ENCODE data around the gene TMEM272. TPM values are rescaled to one million over a fixed set of nuclear protein-coding genes. Genes with fewer than 3 reads are reported as not detected.

The TMEM272 gene
- total RNA-seq, 2 experiments from 2014 or later: 0.10 to 0.31 TPM

DNA sequence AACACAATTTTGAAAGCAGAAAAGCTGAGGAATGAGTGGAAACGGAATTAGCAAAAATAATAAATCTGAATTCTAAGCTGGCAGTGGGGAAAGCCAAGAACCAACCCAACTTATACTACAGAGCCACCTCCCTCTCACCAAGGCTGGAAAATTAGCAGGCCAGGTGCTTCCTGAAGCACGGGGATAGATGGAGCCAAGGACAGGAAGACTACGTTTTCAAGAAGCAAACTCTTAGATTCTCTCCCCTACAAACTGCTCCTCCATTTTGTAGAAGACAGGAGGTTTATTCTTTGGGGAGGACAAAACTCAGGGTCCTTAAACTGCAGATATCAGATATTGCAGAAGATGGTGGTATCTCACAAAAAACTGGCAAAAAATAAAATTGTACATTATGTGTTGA is 25.6 kb upstream of the TMEM272 start:
- POLR2A ChIA-PET: no interaction called here
- H3K4me1 Mint-ChIP-seq (ENCODE audit: low read depth): no peaks in the 10 kb centered on the region
- no peak for DNase-seq
- H3K27ac Mint-ChIP-seq: no peak overlapping the region
- H3K9me3 Mint-ChIP-seq: no peaks in the 10 kb centered on the region
- H3K27me3 Mint-ChIP-seq: peaks cover 13% of the 10 kb centered on the region
- intact Hi-C loops (cut with micrococcal nuclease): no loop called here
- H3K36me3 Mint-ChIP-seq: no peaks in the 10 kb centered on the region
- no peak overlapping the region for H3K4me3 Mint-ChIP-seq
- CTCF ChIA-PET: interaction anchor here (1.4 kb wide), 1 partner anchor 585 kb away, joined by 3 read pairs; no protein-coding TSS in a partner anchor

DNA sequence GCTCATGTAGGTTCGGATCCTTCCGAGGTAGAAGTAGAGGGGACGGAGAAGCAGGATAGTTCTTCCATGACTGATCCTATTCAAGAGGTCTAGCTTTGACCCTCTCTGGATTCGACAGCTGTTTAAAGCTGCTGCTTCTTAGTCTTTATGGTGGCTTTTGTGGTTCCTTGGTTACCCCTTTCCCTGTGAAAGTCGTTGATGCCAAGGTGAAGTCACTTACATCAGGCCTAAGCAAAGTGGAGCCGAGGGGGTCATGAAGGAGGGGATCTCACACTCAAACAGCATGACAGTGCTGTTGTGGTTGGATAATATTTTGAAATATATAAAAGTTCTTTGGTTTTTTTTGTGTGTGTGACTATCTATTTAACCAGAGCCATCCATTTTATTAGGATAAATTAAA is 24.9 kb upstream of the TMEM272 start:
- Mint-ChIP-seq H3K9me3 (no peaks in the 10 kb centered on the region), H3K4me3 (no peak overlapping the region), H3K36me3 (no peaks in the 10 kb centered on the region), H3K4me1 (ENCODE audit: low read depth) (no peaks in the 10 kb centered on the region), H3K27ac (no peak overlapping the region), H3K27me3 (peaks cover 13% of the 10 kb centered on the region)
- ChIA-PET POLR2A (no interaction called here), CTCF (interaction anchor here (1.4 kb wide), 1 partner anchor 584 kb away, joined by 3 read pairs; no protein-coding TSS in a partner anchor)
- DNase-seq: no peak
- intact Hi-C loops (cut with micrococcal nuclease): no loop called here

DNA sequence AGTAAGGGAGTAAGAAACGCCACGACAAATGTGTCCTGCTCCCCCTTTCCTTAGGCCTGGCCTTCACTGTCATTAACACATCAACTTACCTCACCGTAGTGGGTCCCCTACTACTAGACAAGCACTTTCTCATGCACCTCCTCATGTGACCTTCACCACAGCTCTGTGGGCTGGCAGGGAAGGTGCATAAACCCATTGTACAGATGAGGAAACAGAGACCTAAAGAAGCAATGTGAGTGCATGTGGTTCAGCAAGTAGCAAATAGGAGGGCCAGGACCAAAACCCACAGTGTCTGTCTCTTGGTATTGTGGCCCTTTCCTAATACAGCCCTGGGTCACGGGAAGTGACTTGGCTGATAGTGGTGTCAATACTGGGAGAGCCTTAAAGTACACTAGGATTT is 22.1 kb upstream of the TMEM272 start:
- DNase-seq: no peak
- Mint-ChIP-seq H3K27me3 (peaks cover 19% of the 10 kb centered on the region), H3K27ac (no peak overlapping the region), H3K4me3 (no peak overlapping the region), H3K36me3 (no peaks in the 10 kb centered on the region), H3K9me3 (no peaks in the 10 kb centered on the region), H3K4me1 (ENCODE audit: low read depth) (peaks cover 6% of the 10 kb centered on the region)
- intact Hi-C loops (cut with micrococcal nuclease): no loop called here
- ChIA-PET POLR2A (no interaction called here), CTCF (no interaction called here)

DNA sequence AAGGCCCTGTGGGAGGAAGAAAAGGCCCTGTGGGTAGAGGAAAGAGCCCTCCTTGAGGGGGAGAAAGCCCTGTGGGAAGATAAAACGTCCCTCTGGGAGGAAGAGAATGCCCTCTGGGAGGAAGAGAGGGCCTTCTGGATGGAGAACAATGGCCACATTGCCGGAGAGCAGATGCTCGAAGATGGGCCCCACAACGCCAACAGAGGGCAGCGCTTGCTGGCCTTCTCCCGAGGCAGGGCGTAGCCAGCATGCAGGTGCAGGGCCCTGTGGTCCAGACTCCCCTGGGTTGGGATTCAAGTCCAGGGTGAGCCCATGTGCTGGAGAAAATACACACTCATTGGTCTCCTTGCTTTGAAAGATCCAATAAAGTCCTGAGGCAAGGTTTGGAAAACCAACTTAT is 20.9 kb upstream of the TMEM272 start:
- Mint-ChIP-seq H3K4me3 (no peak overlapping the region), H3K27me3 (peaks cover 19% of the 10 kb centered on the region), H3K4me1 (ENCODE audit: low read depth) (peaks cover 13% of the 10 kb centered on the region), H3K27ac (no peak overlapping the region), H3K36me3 (no peaks in the 10 kb centered on the region), H3K9me3 (no peaks in the 10 kb centered on the region)
- intact Hi-C loops (cut with micrococcal nuclease): no loop called here
- ChIA-PET POLR2A (no interaction called here), CTCF (no interaction called here)
- DNase-seq: no peak

DNA sequence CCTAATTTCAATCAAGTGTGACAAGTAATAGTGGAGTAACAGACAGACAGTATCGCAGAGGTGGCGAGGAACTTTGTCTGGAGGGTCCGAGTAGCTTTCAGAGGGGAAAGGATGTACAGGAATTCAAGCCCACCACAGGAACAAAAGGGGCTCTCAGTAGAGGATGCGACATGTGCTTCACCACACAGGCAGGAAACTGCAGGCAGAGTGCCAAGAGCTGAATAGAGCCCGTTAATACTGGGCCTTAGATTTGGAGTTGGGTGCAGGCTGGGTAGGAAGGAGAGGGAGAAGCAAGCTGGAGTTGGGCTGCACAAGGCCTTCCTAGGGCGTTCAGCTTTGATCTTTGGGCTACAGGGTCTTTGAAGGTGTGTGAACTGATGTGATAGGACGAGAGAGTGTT is 18.0 kb upstream of the TMEM272 start:
- no peaks in the 10 kb centered on the region for H3K9me3 Mint-ChIP-seq
- POLR2A ChIA-PET: no interaction called here
- no peak for DNase-seq
- no peaks in the 10 kb centered on the region for H3K36me3 Mint-ChIP-seq
- H3K27me3 Mint-ChIP-seq: peaks cover 10% of the 10 kb centered on the region
- intact Hi-C loops (cut with micrococcal nuclease): no loop called here
- H3K4me3 Mint-ChIP-seq: no peak overlapping the region
- H3K4me1 Mint-ChIP-seq (ENCODE audit: low read depth): peaks cover 13% of the 10 kb centered on the region
- H3K27ac Mint-ChIP-seq: no peak overlapping the region
- CTCF ChIA-PET: interaction anchor here (0.8 to 1.0 kb wide), 3 partner anchors 9 to 47 kb away, joined by 3 to 4 read pairs (median 3); no protein-coding TSS in a partner anchor

DNA sequence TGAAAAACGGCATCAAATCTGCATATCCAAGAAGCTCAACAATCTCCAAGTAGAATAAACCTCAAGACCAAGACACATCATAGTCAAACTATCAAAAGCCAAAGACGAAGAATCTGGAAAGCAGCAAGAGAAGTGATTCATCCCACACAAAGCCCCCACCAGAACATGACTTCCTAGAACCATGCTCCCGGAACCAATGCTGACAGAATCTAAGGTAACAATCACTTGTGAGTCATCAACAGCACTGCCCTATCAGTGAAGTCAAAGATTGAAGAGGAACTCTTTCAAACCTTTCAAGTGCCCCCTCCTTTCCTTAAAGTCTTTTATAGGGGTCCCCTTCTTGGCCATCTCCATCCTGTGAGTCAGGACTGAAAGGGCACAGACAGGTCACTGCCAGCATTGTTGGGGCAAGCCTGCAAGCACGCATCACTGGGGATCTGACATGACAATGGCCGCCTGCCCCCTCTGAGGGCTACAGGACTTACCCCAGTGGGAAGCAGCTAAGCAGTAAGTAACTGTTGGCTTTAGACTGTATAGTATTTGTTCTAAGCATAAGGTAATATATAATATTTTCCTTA is 16.8 kb upstream of the TMEM272 start, which contains the start of gene CCDC70:
Gene CCDC70 (plus strand): TSS at position 247 of the 578 bp plus-strand sequence. CDS start 3,443 bp downstream, outside the sequence.
- Mint-ChIP-seq H3K4me1 (ENCODE audit: low read depth) (peaks cover 13% of the 10 kb centered on the region), H3K27me3 (peaks cover 6% of the 10 kb centered on the region), H3K9me3 (no peaks in the 10 kb centered on the region), H3K27ac (no peak within 1 kb of the TSS), H3K4me3 (no peak within 1 kb of the TSS), H3K36me3 (no peaks in the 10 kb centered on the region)
- ChIA-PET CTCF (interaction anchor here (0.9 to 1.2 kb wide), 3 partner anchors 9 to 588 kb away, joined by 3 to 5 read pairs (median 4); partner anchors contain the start of gene VPS36), POLR2A (no interaction called here)
- peak; percentile 55 for DNase-seq
- intact Hi-C loops (cut with micrococcal nuclease): no loop called here

DNA sequence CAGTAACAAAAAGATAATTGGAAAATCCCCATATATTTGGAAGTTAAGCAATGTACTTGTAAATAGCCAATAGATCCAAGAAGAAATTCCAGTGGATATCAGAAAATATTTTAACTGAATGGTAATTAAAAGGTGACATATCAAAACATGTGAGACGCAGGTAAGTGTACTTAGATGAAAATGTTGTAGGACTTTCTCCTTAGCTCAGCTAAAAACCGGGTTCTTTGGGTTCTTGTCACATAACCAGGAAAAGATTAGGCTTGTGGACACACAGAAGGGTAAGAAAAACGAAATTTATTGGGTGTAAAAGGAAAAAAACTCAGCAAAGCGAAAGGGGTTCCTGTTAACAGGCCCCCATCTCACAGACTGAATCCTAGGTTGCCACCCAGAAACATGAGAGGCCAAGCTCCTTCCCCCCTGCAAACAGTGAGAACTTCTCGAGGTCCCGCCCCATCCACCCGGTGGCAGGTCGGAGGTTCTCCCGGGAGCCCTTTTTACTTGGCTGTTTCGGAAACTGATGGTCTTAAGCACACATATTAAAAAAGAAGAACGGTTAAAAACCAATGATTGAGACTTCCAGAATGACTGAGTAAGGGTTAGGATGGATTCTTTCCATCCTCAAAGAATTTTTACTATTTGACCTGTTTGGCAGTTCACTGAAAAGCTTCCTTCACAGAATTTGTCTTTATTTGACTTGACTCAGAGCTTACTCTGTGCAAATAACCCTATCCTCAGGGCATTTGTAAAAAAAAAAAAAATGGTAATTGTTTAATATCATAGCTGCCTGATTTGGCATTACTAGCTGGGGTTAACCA is 13.7 kb upstream of the TMEM272 start:
- intact Hi-C loops (cut with micrococcal nuclease): no loop called here
- Mint-ChIP-seq H3K4me3 (no peak overlapping the region), H3K27me3 (peaks cover 11% of the 10 kb centered on the region), H3K9me3 (no peaks in the 10 kb centered on the region), H3K27ac (no peak overlapping the region), H3K4me1 (ENCODE audit: low read depth) (peaks cover 13% of the 10 kb centered on the region), H3K36me3 (no peaks in the 10 kb centered on the region)
- ChIA-PET CTCF (interaction anchor here (1.0 to 2.1 kb wide), 5 partner anchors 9 to 43 kb away, joined by 4 to 8 read pairs (median 5); partner anchors contain the start of gene TMEM272), POLR2A (no interaction called here)
- no peak for DNase-seq

DNA sequence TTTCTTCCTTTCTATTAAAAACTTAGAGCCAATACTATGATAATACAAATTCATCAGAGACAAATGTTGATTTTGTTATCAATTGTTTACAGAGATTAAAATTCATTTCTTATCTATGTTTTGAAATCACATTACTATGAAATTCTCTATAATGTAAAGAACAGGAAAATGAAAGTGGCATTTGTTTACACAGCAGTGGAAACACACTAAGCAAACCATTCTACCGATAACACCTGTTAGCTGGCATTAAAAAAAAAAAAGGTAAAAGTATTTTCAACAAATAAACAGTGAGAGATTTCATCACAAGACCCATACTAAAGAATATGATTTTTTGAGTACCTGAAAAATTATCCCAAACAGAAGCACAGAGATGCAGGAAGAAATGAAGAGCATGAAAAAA is 12.0 kb upstream of the TMEM272 start:
- intact Hi-C loops (cut with micrococcal nuclease): no loop called here
- no peaks in the 10 kb centered on the region for H3K9me3 Mint-ChIP-seq
- H3K36me3 Mint-ChIP-seq: no peaks in the 10 kb centered on the region
- no peak overlapping the region for H3K27ac Mint-ChIP-seq
- H3K27me3 Mint-ChIP-seq: peaks cover 7% of the 10 kb centered on the region
- POLR2A ChIA-PET: no interaction called here
- H3K4me3 Mint-ChIP-seq: no peak overlapping the region
- peaks cover 7% of the 10 kb centered on the region for H3K4me1 Mint-ChIP-seq (ENCODE audit: low read depth)
- no peak for DNase-seq
- CTCF ChIA-PET: no interaction called here

DNA sequence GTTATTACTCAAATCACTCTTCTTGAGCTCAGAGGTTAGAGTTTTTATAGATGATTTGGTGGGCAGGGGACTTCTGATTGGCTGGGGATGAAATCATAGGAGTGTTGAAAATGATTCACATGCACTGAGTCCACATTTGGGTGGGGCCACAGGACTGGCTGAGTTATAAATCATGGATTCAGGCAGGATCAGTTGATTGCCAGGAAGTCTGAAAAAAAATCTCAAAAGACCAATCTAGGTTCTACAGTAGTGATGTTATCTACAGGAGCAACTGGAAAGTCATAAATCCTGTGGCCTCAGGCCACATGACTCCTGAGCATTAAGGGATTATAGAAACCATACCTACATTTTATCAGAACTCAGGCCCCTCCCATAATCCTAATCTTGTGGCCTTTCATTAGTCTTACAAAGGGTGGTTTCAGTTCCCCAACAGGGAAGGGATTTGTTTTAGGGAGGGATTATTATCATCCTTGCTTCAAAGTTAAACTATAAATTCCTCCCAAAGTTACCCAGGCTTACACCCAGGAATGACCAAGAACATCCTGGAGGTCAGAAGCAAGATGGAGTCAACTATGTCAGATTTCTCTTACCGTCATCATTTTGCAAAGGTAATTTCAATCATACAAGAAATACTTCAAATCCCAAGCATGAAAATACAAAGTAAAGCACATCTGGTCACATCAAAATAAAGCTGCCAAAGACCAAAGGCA is 11.2 kb upstream of the TMEM272 start:
- H3K4me3 Mint-ChIP-seq: no peak overlapping the region
- no peak for DNase-seq
- intact Hi-C loops (cut with micrococcal nuclease): no loop called here
- H3K4me1 Mint-ChIP-seq (ENCODE audit: low read depth): no peaks in the 10 kb centered on the region
- no peak overlapping the region for H3K27ac Mint-ChIP-seq
- ChIA-PET CTCF (interaction anchor here (0.7 kb wide), 1 partner anchor 119 kb away, joined by 3 read pairs; no protein-coding TSS in a partner anchor), POLR2A (no interaction called here)
- H3K27me3 Mint-ChIP-seq: peaks cover 10% of the 10 kb centered on the region
- H3K9me3 Mint-ChIP-seq: no peaks in the 10 kb centered on the region
- no peaks in the 10 kb centered on the region for H3K36me3 Mint-ChIP-seq

DNA sequence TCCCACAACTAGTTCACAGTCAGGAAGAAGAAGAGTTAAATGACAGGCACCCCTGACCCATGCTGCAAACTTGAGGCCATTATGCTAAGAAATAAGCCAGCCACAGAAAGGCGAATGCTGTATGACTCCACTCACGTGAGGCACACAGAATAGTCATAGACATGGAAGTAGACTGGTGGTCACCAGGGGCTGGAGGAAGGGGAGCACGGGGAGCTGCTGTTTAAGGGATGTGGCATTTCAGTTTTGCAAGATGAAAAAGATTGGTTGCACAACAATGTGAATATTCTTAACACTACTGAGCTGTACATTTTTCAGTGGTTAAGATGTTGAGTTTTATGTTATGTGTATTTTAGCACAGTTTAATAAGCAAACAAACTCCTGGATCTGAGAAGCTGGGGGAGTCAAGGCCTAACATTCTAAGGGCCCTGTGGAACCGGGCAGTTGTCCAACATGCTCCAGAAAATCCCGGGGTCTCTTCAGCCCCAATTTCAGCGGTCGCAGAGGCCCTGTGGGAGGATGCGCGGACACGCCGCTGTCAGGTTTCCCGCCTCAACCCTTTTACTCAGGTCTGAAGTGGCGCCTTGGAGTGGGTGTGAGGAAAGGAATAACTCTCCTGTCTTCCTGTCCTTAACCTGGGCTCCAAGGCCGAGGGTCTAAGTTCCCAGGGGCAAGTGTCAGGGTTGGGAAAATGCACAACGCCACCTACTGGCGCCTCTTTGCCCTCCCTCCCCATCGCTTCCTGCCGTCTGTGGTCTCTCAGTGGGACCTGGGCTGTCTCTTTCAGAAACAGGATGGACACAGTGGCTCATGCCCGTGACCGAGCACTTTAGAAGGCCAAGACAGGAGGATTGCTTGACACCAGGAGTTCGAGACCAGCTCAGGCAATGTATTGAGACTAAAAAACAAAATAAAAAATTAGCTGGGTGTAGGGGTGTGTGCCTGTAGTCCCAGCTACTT is 4.4 kb upstream of the TMEM272 start:
- no peak overlapping the region for H3K27ac Mint-ChIP-seq
- no peaks in the 10 kb centered on the region for H3K36me3 Mint-ChIP-seq
- H3K4me3 Mint-ChIP-seq: no peak overlapping the region
- intact Hi-C loops (cut with micrococcal nuclease): loop anchor here (1.0 to 5.0 kb wide), 2 partner anchors 34 to 163 kb away; partner anchors contain the start of genes ALG11 and ATP7B
- ChIA-PET CTCF (interaction anchor here (0.7 to 2.5 kb wide), 16 partner anchors 9 to 151 kb away, joined by 3 to 18 read pairs (median 4); no protein-coding TSS in a partner anchor), POLR2A (no interaction called here)
- H3K4me1 Mint-ChIP-seq (ENCODE audit: low read depth): peaks cover 15% of the 10 kb centered on the region
- no peaks in the 10 kb centered on the region for H3K9me3 Mint-ChIP-seq
- peak; percentile 60 for DNase-seq
- peaks cover 8% of the 10 kb centered on the region for H3K27me3 Mint-ChIP-seq

DNA sequence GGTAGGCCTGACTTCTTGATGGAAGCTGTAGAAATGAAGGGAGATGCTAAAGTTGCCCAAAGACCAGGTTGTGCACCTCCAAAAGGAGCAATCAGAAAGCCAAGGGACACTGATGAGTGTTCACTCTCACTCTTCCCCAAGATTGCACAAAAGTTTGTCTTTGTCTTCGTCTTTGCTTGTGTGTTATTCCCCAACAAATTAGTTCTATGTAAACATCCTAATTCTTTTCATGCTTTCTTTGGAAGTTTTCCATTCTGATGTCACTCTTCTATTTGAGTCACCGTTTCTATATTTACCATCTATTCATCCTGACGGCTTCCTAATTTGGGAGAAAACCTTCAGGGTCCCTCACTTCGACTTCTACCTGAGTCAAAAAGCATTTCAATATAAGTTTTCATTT is 3.7 kb upstream of the TMEM272 start:
- Mint-ChIP-seq H3K4me1 (ENCODE audit: low read depth) (peaks cover 16% of the 10 kb centered on the region), H3K9me3 (no peaks in the 10 kb centered on the region), H3K36me3 (no peaks in the 10 kb centered on the region), H3K4me3 (no peak overlapping the region), H3K27ac (no peak overlapping the region), H3K27me3 (peaks cover 7% of the 10 kb centered on the region)
- intact Hi-C loops (cut with micrococcal nuclease): loop anchor here (1.0 to 5.0 kb wide), 2 partner anchors 33 to 164 kb away; partner anchors contain the start of genes ALG11 and ATP7B
- CTCF ChIA-PET: interaction anchor here (0.7 to 2.5 kb wide), 10 partner anchors 10 to 75 kb away, joined by 3 to 18 read pairs (median 4); no protein-coding TSS in a partner anchor
- POLR2A ChIA-PET: no interaction called here
- DNase-seq: no peak

Measured in activated CD4-positive, alpha-beta memory T cell treated with anti-CD3 and anti-CD28 coated beads for 36 hours (primary cell).